ENCODE results near the gene MLEC. TPM values are rescaled to one million over a fixed set of nuclear protein-coding genes. Genes with fewer than 3 reads are reported as not detected.

MLEC gene
- total and polyA plus RNA-seq, 2 of the 13 experiments (the other 11 are each of a cell fraction or from before 2014, with no cell fraction given): 49.8 to 156 TPM

GRCh38 chr12:120741476-120742421, 54.8 kb downstream of the MLEC start (continued):
- TF ChIP-seq ZBTB10 (CRISPR knock-in tag; IDR thresholded peaks at IDR 0.05; ENCODE audit: borderline replicate concordance): no peak
- TF ChIP-seq HOXA3 (CRISPR knock-in tag; IDR thresholded peaks at IDR 0.05): peak; percentile 15; the same call in 1 of the 2 replicates
- TF ChIP-seq SKI (IDR thresholded peaks at IDR 0.05; ENCODE audit: partially characterized antibody): no peak
- 0 out of 2 replicates have a peak, but pooled peaks have one; percentile 30 for TF ChIP-seq TP53 (CRISPR knock-in tag; conservative IDR thresholded peaks at IDR 0.05)
- TF ChIP-seq ZBED4 (CRISPR knock-in tag; IDR thresholded peaks at IDR 0.05; ENCODE audit: borderline replicate concordance): peak; percentile 71; the same call in 1 of the 2 replicates
- TF ChIP-seq ZNF253 (CRISPR knock-in tag; IDR thresholded peaks at IDR 0.05; ENCODE audit: borderline replicate concordance): no peak
- TF ChIP-seq GTF3A (CRISPR knock-in tag; conservative IDR thresholded peaks at IDR 0.05): no peak
- TF ChIP-seq ZNF619 (CRISPR knock-in tag; IDR thresholded peaks at IDR 0.05): no peak
- TF ChIP-seq ZNF883 (CRISPR knock-in tag; IDR thresholded peaks at IDR 0.05; ENCODE audit: not compliant biosample characterization): peak; percentile 32
- TF ChIP-seq FOXM1 (CRISPR knock-in tag; IDR thresholded peaks at IDR 0.05): no peak
- peak; percentile 47 for TF ChIP-seq ZFY (CRISPR knock-in tag; IDR thresholded peaks at IDR 0.05)
- 0 out of 2 replicates have a peak, but pooled peaks have one; percentile 34 for TF ChIP-seq ZNF580 (CRISPR knock-in tag; IDR thresholded peaks at IDR 0.05; ENCODE audit: borderline replicate concordance, low read depth)
- 0 out of 2 replicates have a peak, but pooled peaks have one; percentile 7 for TF ChIP-seq ZFP91 (CRISPR knock-in tag; IDR thresholded peaks at IDR 0.05; ENCODE audit: borderline replicate concordance)
- TF ChIP-seq ZMYM2 (CRISPR knock-in tag; IDR thresholded peaks at IDR 0.05): 0 out of 2 replicates have a peak, but pooled peaks have one; percentile 23
- TF ChIP-seq ZNF441 (CRISPR knock-in tag; IDR thresholded peaks at IDR 0.05; ENCODE audit: borderline replicate concordance): no peak
- peak; percentile 67 for TF ChIP-seq ZNF264 (CRISPR knock-in tag; IDR thresholded peaks at IDR 0.05)
- 0 out of 2 replicates have a peak, but pooled peaks have one; percentile 21 for TF ChIP-seq RXRB (CRISPR knock-in tag; IDR thresholded peaks at IDR 0.05; ENCODE audit: borderline replicate concordance)
- 0 out of 2 replicates have a peak, but pooled peaks have one; percentile 19 for TF ChIP-seq BCL6 (CRISPR knock-in tag; IDR thresholded peaks at IDR 0.05)
